HepG2 (cell line): ENCODE results near the gene CYTH1. TPM values are rescaled to one million over a fixed set of nuclear protein-coding genes. Genes with fewer than 3 reads are reported as not detected.
A peak's percentile ranks its signal among the peaks of the same experiment; 100 is the strongest.

Source experiments
- DNMT1 ChIP-seq: sonication (generic); formaldehyde crosslinking; IDR thresholded peaks from 2 replicates; pipeline ENCODE4 v1.5.1; 2020; ENCODE audit warnings: mild to moderate bottlenecking, missing genetic modification reagents
- HNF4G ChIP-seq, 2 experiments: sonication (generic) in 1 of 2; formaldehyde crosslinking in 1 of 2; IDR thresholded peaks; 2 replicates each; pipeline versions ENCODE4 v1.4.0 to v1.6.1; 2011 to 2020; ENCODE audit warnings: borderline replicate concordance in 2 of 2, low read depth in 2 of 2, mild to moderate bottlenecking in 2 of 2, low read length in 1 of 2, missing genetic modification reagents in 1 of 2, moderate library complexity in 1 of 2
- JUN ChIP-seq: sonication (generic); formaldehyde crosslinking; IDR thresholded peaks from 2 replicates; pipeline ENCODE4 v1.4.0; 2020; ENCODE audit warnings: mild to moderate bottlenecking, missing genetic modification reagents
- KLF11 ChIP-seq: IDR thresholded peaks from 2 replicates; pipeline ENCODE4 v1.6.1; 2016; ENCODE audit warnings: missing compliant biosample characterization
- NR2F6 ChIP-seq, 2 experiments: IDR thresholded peaks; 2 replicates each; pipeline ENCODE4 v1.6.1; 2016; ENCODE audit warnings: antibody characterized with exemption in 1 of 2, mild to moderate bottlenecking in 1 of 2
- RCOR2 ChIP-seq: IDR thresholded peaks from 2 replicates; pipeline ENCODE4 v1.6.1; 2016; ENCODE audit warnings: missing biosample characterization, missing genetic modification reagents
- SOX6 ChIP-seq, 2 experiments: fragments of 450-650 bp in 1 of 2; sonication (generic) in 1 of 2; formaldehyde crosslinking in 1 of 2; IDR thresholded peaks; 2 replicates each; pipeline versions ENCODE4 v1.4.0 to v1.6.1; 2017 to 2020; ENCODE audit warnings: antibody characterized with exemption in 1 of 2, mild to moderate bottlenecking in 1 of 2, missing genetic modification reagents in 1 of 2
- SRSF4 ChIP-seq: fragments of 200-400 bp; formaldehyde crosslinking; IDR thresholded peaks from one replicate; pipeline ENCODE4 v1.6.1; 2018; ENCODE audit warnings: mild to moderate bottlenecking, low read depth, low read length, moderate library complexity; ENCODE audit not compliant: poor library complexity, severe bottlenecking
- ZNF7 ChIP-seq: IDR thresholded peaks from 2 replicates; pipeline ENCODE4 v1.6.1; 2016; ENCODE audit warnings: missing biosample characterization, missing genetic modification reagents
- polyA plus RNA-seq, 8 experiments: library from polyadenylated mRNA; depleted of rRNA in 3 of 8; stranded (reverse) in 7 of 8; unstranded in 1 of 8; fragments of >200 nt; fragmentation: Illumina TruSeq in 4 of 8; extraction: Trizol in 4 of 8; gene quantifications; 2 replicates each; pipeline versions ENCODE4 v1.2.1 to v1.2.3, GENCODE V29; 2011 to 2016; ENCODE audit warnings: low read depth in 4 of 8, missing spikeins in 1 of 8, mixed read lengths in 1 of 8; ENCODE audit not compliant: insufficient read depth in 1 of 8
- total RNA-seq, 5 experiments: library from RNA; depleted of rRNA; stranded (reverse); fragments of >200 nt; fragmentation: Illumina TruSeq; extraction: Trizol; gene quantifications; 2 replicates each; pipeline ENCODE4 v1.2.3, GENCODE V29; 2016; ENCODE audit warnings: low read depth in 1 of 5
- TF ChIP-seq, protein P1 (sequence below), 2 experiments: IDR thresholded peaks; 2 replicates each; pipeline ENCODE4 v1.6.1; 2011 to 2012; ENCODE audit warnings: low read length in 2 of 2, borderline replicate concordance in 1 of 2, low read depth in 1 of 2, mild to moderate bottlenecking in 1 of 2, moderate library complexity in 1 of 2
- TF ChIP-seq, protein P2 (sequence below): sonication (generic); formaldehyde crosslinking; IDR thresholded peaks from 2 replicates; pipeline ENCODE4 v1.8.0; 2022; ENCODE audit warnings: missing genetic modification reagents, mild to moderate bottlenecking, moderate library complexity, borderline replicate concordance
- TF ChIP-seq, protein P3 (sequence below): sonication (generic); formaldehyde crosslinking; IDR thresholded peaks from 2 replicates; pipeline ENCODE4 v1.5.1; 2020; ENCODE audit warnings: mild to moderate bottlenecking, moderate library complexity, missing genetic modification reagents
- TF ChIP-seq, protein P4 (sequence below): sonication (generic); formaldehyde crosslinking; IDR thresholded peaks from 2 replicates; pipeline ENCODE4 v1.4.0; 2020; ENCODE audit warnings: missing genetic modification reagents
- TF ChIP-seq, protein P5 (sequence below): sonication (generic); formaldehyde crosslinking; IDR thresholded peaks from 2 replicates; pipeline ENCODE4 v1.4.0; 2020; ENCODE audit warnings: missing genetic modification reagents
- TF ChIP-seq, protein P6 (sequence below): IDR thresholded peaks from 2 replicates; pipeline ENCODE4 v1.6.1; 2018; ENCODE audit warnings: missing genetic modification reagents, mild to moderate bottlenecking, missing compliant biosample characterization

CYTH1 gene
- total and polyA plus RNA-seq, 2 of the 13 experiments (the other 11 are each of a cell fraction or from before 2014, with no cell fraction given) = 20.1 to 48.9 TPM

DNA sequence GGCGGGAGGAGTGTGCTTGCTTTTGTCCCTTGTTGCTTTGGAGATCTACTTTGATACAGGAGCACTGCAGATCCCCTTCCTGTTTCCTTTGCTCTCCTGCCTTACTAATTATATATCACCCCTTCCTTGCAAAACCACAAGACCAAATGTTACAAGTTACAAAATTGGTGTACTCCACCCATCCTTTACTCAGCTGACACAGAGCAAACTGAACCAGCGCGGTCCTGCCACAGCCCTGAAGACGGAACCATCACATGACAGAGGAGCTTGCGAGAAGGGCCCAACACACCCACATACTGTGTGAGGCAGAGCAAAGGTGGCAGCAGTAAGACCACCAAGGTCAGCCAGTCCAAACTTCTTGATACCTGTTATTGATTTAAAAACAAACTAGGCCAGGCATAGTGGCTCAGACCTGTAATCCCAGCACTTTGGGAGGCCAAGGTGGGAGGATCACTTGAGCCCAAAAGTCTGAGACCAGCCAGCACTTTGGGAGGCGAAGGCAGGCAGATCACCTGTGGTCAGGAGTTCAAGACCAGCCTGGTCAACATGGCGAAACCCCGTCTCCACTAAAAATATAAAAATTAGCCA, 33.2 kb downstream of the CYTH1 start (continued):
- TF ChIP-seq SRSF4 (no peak), NR2F6 (IDR thresholded peaks at IDR 0.05) (peak; percentile 69; the same call in 1 of the 2 replicates), NR2F6 (CRISPR knock-in tag; IDR thresholded peaks at IDR 0.05) (peak; percentile 66; the same call in 1 of the 2 replicates), ZNF7 (CRISPR knock-in tag) (0 out of 2 replicates have a peak, but pooled peaks have one; percentile 2), KLF11 (CRISPR knock-in tag) (0 out of 2 replicates have a peak, but pooled peaks have one; percentile 38), DNMT1 (CRISPR knock-in tag) (no peak), HNF4G (IDR thresholded peaks at IDR 0.05; ENCODE audit: borderline replicate concordance, low read depth, low read length) (peak; percentile 67), HNF4G (CRISPR knock-in tag; IDR thresholded peaks at IDR 0.05; ENCODE audit: borderline replicate concordance, low read depth) (peak; percentile 76), SOX6 (IDR thresholded peaks at IDR 0.05) (no peak), SOX6 (CRISPR knock-in tag; IDR thresholded peaks at IDR 0.05) (peak; percentile 3; the same call in 1 of the 2 replicates), JUN (CRISPR knock-in tag) (no peak), RCOR2 (CRISPR knock-in tag) (peak; percentile 87)
- TF ChIP-seq, protein P1, sequence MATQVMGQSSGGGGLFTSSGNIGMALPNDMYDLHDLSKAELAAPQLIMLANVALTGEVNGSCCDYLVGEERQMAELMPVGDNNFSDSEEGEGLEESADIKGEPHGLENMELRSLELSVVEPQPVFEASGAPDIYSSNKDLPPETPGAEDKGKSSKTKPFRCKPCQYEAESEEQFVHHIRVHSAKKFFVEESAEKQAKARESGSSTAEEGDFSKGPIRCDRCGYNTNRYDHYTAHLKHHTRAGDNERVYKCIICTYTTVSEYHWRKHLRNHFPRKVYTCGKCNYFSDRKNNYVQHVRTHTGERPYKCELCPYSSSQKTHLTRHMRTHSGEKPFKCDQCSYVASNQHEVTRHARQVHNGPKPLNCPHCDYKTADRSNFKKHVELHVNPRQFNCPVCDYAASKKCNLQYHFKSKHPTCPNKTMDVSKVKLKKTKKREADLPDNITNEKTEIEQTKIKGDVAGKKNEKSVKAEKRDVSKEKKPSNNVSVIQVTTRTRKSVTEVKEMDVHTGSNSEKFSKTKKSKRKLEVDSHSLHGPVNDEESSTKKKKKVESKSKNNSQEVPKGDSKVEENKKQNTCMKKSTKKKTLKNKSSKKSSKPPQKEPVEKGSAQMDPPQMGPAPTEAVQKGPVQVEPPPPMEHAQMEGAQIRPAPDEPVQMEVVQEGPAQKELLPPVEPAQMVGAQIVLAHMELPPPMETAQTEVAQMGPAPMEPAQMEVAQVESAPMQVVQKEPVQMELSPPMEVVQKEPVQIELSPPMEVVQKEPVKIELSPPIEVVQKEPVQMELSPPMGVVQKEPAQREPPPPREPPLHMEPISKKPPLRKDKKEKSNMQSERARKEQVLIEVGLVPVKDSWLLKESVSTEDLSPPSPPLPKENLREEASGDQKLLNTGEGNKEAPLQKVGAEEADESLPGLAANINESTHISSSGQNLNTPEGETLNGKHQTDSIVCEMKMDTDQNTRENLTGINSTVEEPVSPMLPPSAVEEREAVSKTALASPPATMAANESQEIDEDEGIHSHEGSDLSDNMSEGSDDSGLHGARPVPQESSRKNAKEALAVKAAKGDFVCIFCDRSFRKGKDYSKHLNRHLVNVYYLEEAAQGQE (IDR thresholded peaks at IDR 0.05; ENCODE audit: borderline replicate concordance in 1 of 2, low read depth in 1 of 2, low read length in 2 of 2) = 0 out of 4 replicates have a peak, but pooled peaks of 1 of the 2 experiments have one; percentile 19
- TF ChIP-seq, protein P2, sequence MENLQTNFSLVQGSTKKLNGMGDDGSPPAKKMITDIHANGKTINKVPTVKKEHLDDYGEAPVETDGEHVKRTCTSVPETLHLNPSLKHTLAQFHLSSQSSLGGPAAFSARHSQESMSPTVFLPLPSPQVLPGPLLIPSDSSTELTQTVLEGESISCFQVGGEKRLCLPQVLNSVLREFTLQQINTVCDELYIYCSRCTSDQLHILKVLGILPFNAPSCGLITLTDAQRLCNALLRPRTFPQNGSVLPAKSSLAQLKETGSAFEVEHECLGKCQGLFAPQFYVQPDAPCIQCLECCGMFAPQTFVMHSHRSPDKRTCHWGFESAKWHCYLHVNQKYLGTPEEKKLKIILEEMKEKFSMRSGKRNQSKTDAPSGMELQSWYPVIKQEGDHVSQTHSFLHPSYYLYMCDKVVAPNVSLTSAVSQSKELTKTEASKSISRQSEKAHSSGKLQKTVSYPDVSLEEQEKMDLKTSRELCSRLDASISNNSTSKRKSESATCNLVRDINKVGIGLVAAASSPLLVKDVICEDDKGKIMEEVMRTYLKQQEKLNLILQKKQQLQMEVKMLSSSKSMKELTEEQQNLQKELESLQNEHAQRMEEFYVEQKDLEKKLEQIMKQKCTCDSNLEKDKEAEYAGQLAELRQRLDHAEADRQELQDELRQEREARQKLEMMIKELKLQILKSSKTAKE (CRISPR knock-in tag) = peak; percentile 65
- TF ChIP-seq, protein P3, sequence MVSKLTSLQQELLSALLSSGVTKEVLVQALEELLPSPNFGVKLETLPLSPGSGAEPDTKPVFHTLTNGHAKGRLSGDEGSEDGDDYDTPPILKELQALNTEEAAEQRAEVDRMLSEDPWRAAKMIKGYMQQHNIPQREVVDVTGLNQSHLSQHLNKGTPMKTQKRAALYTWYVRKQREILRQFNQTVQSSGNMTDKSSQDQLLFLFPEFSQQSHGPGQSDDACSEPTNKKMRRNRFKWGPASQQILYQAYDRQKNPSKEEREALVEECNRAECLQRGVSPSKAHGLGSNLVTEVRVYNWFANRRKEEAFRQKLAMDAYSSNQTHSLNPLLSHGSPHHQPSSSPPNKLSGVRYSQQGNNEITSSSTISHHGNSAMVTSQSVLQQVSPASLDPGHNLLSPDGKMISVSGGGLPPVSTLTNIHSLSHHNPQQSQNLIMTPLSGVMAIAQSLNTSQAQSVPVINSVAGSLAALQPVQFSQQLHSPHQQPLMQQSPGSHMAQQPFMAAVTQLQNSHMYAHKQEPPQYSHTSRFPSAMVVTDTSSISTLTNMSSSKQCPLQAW = peak; percentile 75
- TF ChIP-seq, protein P4, sequence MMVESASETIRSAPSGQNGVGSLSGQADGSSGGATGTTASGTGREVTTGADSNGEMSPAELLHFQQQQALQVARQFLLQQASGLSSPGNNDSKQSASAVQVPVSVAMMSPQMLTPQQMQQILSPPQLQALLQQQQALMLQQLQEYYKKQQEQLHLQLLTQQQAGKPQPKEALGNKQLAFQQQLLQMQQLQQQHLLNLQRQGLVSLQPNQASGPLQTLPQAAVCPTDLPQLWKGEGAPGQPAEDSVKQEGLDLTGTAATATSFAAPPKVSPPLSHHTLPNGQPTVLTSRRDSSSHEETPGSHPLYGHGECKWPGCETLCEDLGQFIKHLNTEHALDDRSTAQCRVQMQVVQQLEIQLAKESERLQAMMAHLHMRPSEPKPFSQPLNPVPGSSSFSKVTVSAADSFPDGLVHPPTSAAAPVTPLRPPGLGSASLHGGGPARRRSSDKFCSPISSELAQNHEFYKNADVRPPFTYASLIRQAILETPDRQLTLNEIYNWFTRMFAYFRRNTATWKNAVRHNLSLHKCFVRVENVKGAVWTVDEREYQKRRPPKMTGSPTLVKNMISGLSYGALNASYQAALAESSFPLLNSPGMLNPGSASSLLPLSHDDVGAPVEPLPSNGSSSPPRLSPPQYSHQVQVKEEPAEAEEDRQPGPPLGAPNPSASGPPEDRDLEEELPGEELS (CRISPR knock-in tag) = peak; percentile 86
- TF ChIP-seq, protein P5, sequence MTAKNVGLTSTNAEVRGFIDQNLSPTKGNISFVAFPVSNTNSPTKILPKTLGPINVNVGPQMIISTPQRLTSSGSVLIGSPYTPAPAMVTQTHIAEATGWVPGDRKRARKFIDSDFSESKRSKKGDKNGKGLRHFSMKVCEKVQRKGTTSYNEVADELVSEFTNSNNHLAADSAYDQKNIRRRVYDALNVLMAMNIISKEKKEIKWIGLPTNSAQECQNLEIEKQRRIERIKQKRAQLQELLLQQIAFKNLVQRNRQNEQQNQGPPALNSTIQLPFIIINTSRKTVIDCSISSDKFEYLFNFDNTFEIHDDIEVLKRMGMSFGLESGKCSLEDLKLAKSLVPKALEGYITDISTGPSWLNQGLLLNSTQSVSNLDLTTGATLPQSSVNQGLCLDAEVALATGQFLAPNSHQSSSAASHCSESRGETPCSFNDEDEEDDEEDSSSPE (CRISPR knock-in tag) = peak; percentile 56
- TF ChIP-seq, protein P6, sequence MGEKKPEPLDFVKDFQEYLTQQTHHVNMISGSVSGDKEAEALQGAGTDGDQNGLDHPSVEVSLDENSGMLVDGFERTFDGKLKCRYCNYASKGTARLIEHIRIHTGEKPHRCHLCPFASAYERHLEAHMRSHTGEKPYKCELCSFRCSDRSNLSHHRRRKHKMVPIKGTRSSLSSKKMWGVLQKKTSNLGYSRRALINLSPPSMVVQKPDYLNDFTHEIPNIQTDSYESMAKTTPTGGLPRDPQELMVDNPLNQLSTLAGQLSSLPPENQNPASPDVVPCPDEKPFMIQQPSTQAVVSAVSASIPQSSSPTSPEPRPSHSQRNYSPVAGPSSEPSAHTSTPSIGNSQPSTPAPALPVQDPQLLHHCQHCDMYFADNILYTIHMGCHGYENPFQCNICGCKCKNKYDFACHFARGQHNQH = 0 out of 2 replicates have a peak, but pooled peaks have one; percentile 65
